Neural progenitor cell (in vitro differentiated cells): ENCODE results near the gene TMEM109. TPM values are rescaled to one million over a fixed set of nuclear protein-coding genes. Genes with fewer than 3 reads are reported as not detected.

Experiments
- DNase-seq: peaks from one replicate; pipeline ENCODE4 v3.0.0-alpha.2; 2016; ENCODE audit warnings: low spot score
- H2AFZ ChIP-seq: fragments of 200-600 bp; sonication (generic); replicated peaks from 2 replicates; pipeline ENCODE4 v1.6.1; 2016; ENCODE audit warnings: antibody characterized with exemption
- H3F3A ChIP-seq: fragments of 200-600 bp; sonication (generic); 2 replicates; pipeline ENCODE4 v1.6.1; 2016; ENCODE audit warnings: antibody characterized with exemption, low read depth
- H3K27ac ChIP-seq: fragments of 200-600 bp; sonication (generic); 2 replicates; pipeline ENCODE4 v1.5.1; 2016; ENCODE audit warnings: mild to moderate bottlenecking
- H3K27me3 ChIP-seq: fragments of 200-600 bp; sonication (generic); 2 replicates; pipeline ENCODE4 v1.6.1; 2016; ENCODE audit warnings: mild to moderate bottlenecking, moderate library complexity
- H3K36me3 ChIP-seq: fragments of 200-600 bp; sonication (generic); 2 replicates; pipeline ENCODE4 v1.5.1; 2016
- H3K4me1 ChIP-seq: fragments of 200-600 bp; sonication (generic); 2 replicates; pipeline ENCODE4 v1.6.1; 2016; ENCODE audit warnings: mixed run types
- H3K4me2 ChIP-seq: fragments of 200-600 bp; sonication (generic); 2 replicates; pipeline ENCODE4 v1.6.1; 2016
- H3K4me3 ChIP-seq: fragments of 200-600 bp; sonication (generic); 2 replicates; pipeline ENCODE4 v1.5.1; 2016
- H3K79me2 ChIP-seq: fragments of 200-600 bp; sonication (generic); 2 replicates; pipeline ENCODE4 v1.6.1; 2016; ENCODE audit warnings: low read depth
- H3K9ac ChIP-seq: fragments of 200-600 bp; sonication (generic); 2 replicates; pipeline ENCODE4 v1.6.1; 2016
- H3K9me3 ChIP-seq: fragments of 200-600 bp; sonication (generic); 2 replicates; pipeline ENCODE4 v1.5.1; 2016; ENCODE audit warnings: low read depth
- H4K20me1 ChIP-seq: fragments of 200-600 bp; sonication (generic); 2 replicates; pipeline ENCODE4 v1.6.1; 2016; ENCODE audit warnings: low read depth
- H3K27ac Mint-ChIP-seq: 3 replicates; pipeline ENCODE4 v1.8.0; 2021; ENCODE audit warnings: mixed read lengths
- H3K27me3 Mint-ChIP-seq: 2 replicates; pipeline ENCODE4 v1.8.0; 2022; ENCODE audit warnings: low read depth, mild to moderate bottlenecking, inconsistent platforms, moderate library complexity, mixed read lengths; ENCODE audit not compliant: insufficient read depth
- H3K36me3 Mint-ChIP-seq: 3 replicates; pipeline ENCODE4 v1.8.0; 2021; ENCODE audit warnings: mixed read lengths
- H3K4me1 Mint-ChIP-seq: 3 replicates; pipeline ENCODE4 v1.8.0; 2021; ENCODE audit warnings: mixed read lengths
- H3K4me3 Mint-ChIP-seq: 3 replicates; pipeline ENCODE4 v1.8.0; 2021; ENCODE audit warnings: mild to moderate bottlenecking, moderate library complexity, mixed read lengths
- H3K9me3 Mint-ChIP-seq: 3 replicates; pipeline ENCODE4 v1.8.0; 2020; ENCODE audit warnings: mixed read lengths
- EZH2 ChIP-seq: fragments of 200-600 bp; sonication (generic); IDR thresholded peaks from 2 replicates; pipeline ENCODE4 v1.6.1; 2017; ENCODE audit warnings: antibody characterized with exemption, mild to moderate bottlenecking, moderate library complexity
- EZH2phosphoT487 ChIP-seq: fragments of 200-600 bp; sonication (generic); IDR thresholded peaks from 2 replicates; pipeline ENCODE4 v1.6.1; 2017; ENCODE audit warnings: antibody characterized with exemption
- total RNA-seq: library from RNA; depleted of rRNA; stranded (reverse); fragments of >200 nt; gene quantifications from 2 replicates; pipeline ENCODE4 v1.2.3, GENCODE V29; 2015; ENCODE audit warnings: low replicate concordance
- TF ChIP-seq, protein P1 (sequence below): fragments of 200-600 bp; sonication (generic); IDR thresholded peaks from 2 replicates; pipeline ENCODE4 v1.5.1; 2017; ENCODE audit warnings: antibody characterized with exemption, mild to moderate bottlenecking

The TMEM109 gene
- total RNA-seq, 1 donor from 2014 or later = 22.4 TPM

DNA sequence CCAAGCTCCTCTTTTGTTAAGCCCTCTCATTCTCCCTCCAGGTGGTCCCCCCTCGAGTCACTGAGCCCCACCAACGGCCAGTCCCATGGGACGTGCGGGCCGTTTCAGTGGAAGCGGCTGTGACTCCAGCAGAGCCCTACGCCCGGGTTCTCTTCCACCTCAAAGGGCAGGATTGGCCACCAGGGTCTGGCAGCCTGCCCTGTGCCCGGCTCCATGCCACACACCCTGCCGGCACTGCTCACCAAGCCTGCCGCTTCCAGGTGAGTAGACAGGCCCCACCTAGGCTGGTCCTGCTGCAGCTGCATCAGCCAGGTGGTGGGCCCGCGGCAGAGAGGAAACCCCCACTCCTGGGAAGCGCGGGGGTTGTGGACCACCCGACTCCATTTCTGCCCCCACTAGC is 13.6 kb downstream of the TMEM109 start:
- no peak overlapping the region for H2AFZ ChIP-seq
- no peak overlapping the region for H3K9ac ChIP-seq
- no peaks in the 10 kb centered on the region for H3K9me3 Mint-ChIP-seq
- H3K4me3 ChIP-seq = no peak overlapping the region
- H3K4me3 Mint-ChIP-seq = no peak overlapping the region
- peaks cover 1% of the 10 kb centered on the region for H3F3A ChIP-seq
- H4K20me1 ChIP-seq = peaks cover 30% of the 10 kb centered on the region
- H3K4me1 Mint-ChIP-seq = peaks cover 33% of the 10 kb centered on the region
- H3K27me3 ChIP-seq = no peaks in the 10 kb centered on the region
- H3K4me1 ChIP-seq = peaks cover 12% of the 10 kb centered on the region
- H3K4me2 ChIP-seq = no peak overlapping the region
- H3K79me2 ChIP-seq = peaks cover 16% of the 10 kb centered on the region
- no peak for TF ChIP-seq EZH2phosphoT487
- H3K9me3 ChIP-seq = no peaks in the 10 kb centered on the region
- peaks cover 2% of the 10 kb centered on the region for H3K27me3 Mint-ChIP-seq
- no peak overlapping the region for H3K27ac Mint-ChIP-seq
- no peak overlapping the region for H3K27ac ChIP-seq
- H3K36me3 Mint-ChIP-seq = peaks cover 18% of the 10 kb centered on the region
- no peaks in the 10 kb centered on the region for H3K36me3 ChIP-seq
- DNase-seq = no peak

DNA sequence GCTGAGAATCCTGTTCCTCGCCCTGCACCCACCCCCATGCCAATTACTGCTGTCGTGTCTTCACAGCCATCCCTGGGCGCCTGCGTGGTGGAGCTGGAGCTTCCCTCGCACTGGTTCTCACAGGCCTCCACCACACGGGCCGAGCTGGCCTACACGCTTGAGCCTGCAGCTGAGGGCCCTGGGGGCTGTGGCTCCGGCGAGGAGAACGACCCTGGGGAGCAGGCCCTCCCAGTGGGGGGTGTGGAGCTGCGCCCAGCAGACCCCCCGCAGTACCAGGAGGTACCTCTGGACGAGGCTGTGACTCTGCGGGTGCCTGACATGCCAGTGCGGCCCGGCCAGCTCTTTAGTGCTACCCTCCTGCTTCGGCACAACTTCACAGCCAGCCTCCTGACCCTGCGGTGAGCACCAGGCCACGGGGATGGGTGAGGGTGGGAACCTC is 14.6 kb downstream of the TMEM109 start:
- H3K27me3 Mint-ChIP-seq = peaks cover 2% of the 10 kb centered on the region
- H3K27ac ChIP-seq = no peak overlapping the region
- no peak overlapping the region for H3K9ac ChIP-seq
- peaks cover 32% of the 10 kb centered on the region for H3K4me1 Mint-ChIP-seq
- H3K27ac Mint-ChIP-seq = no peak overlapping the region
- H3K79me2 ChIP-seq = peaks cover 16% of the 10 kb centered on the region
- H3K4me3 ChIP-seq = no peak overlapping the region
- DNase-seq = no peak
- no peaks in the 10 kb centered on the region for H3K9me3 Mint-ChIP-seq
- H3K9me3 ChIP-seq = no peaks in the 10 kb centered on the region
- peaks cover 4% of the 10 kb centered on the region for H3F3A ChIP-seq
- no peaks in the 10 kb centered on the region for H3K27me3 ChIP-seq
- no peak overlapping the region for H3K4me2 ChIP-seq
- H3K36me3 Mint-ChIP-seq = peaks cover 16% of the 10 kb centered on the region
- TF ChIP-seq EZH2 = no peak
- no peak for TF ChIP-seq EZH2phosphoT487
- TF ChIP-seq, protein P1, sequence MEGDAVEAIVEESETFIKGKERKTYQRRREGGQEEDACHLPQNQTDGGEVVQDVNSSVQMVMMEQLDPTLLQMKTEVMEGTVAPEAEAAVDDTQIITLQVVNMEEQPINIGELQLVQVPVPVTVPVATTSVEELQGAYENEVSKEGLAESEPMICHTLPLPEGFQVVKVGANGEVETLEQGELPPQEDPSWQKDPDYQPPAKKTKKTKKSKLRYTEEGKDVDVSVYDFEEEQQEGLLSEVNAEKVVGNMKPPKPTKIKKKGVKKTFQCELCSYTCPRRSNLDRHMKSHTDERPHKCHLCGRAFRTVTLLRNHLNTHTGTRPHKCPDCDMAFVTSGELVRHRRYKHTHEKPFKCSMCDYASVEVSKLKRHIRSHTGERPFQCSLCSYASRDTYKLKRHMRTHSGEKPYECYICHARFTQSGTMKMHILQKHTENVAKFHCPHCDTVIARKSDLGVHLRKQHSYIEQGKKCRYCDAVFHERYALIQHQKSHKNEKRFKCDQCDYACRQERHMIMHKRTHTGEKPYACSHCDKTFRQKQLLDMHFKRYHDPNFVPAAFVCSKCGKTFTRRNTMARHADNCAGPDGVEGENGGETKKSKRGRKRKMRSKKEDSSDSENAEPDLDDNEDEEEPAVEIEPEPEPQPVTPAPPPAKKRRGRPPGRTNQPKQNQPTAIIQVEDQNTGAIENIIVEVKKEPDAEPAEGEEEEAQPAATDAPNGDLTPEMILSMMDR = no peak
- no peak overlapping the region for H2AFZ ChIP-seq
- peaks cover 40% of the 10 kb centered on the region for H4K20me1 ChIP-seq
- H3K36me3 ChIP-seq = no peaks in the 10 kb centered on the region
- H3K4me1 ChIP-seq = peaks cover 15% of the 10 kb centered on the region
- H3K4me3 Mint-ChIP-seq = no peak overlapping the region

DNA sequence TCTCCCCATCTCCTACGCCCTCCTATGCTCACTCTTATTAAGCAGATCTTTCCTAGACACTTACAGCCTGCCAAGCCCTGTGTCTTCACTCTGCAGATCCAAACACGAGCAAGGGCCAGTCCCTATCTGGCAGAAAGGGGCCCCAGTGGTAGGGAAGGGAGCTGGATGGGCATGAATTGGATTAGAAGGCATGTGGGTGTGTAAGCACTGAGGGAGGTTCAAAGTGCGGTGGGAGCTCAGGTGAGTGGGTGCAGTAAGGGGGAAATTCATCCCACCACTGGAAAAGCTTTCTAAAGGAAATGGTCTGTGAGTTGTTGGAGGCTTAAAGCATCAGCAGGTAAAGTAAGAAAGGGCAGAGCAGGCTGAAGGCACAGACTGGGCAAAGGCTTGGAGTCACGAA is 15.8 kb downstream of the TMEM109 start:
- peaks cover 40% of the 10 kb centered on the region for H4K20me1 ChIP-seq
- TF ChIP-seq EZH2phosphoT487 = no peak
- TF ChIP-seq EZH2 = no peak
- TF ChIP-seq, protein P1 = no peak

DNA sequence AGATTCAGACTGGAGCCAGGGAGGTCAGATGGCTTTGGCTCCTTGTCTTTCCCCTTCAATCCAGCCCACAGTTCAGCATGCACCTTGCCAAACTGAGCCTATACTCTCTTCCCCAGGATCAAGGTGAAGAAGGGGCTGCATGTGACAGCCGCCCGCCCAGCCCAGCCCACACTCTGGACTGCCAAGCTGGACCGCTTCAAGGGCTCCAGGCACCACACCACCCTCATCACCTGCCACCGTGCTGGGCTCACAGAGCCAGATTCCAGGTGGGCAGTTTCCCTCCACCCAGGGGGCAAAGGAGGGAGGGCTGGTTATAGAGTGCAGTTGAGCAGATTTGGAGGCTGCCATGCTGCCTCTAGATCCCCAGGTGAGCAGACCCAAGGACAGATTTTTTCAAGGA is 16.4 kb downstream of the TMEM109 start:
- H3K4me3 Mint-ChIP-seq = no peak overlapping the region
- H3K9ac ChIP-seq = no peak overlapping the region
- no peak for DNase-seq
- no peaks in the 10 kb centered on the region for H3K36me3 ChIP-seq
- H3K79me2 ChIP-seq = peaks cover 12% of the 10 kb centered on the region
- no peak overlapping the region for H3K4me2 ChIP-seq
- H3F3A ChIP-seq = peaks cover 4% of the 10 kb centered on the region
- H3K4me3 ChIP-seq = no peak overlapping the region
- H3K36me3 Mint-ChIP-seq = peaks cover 21% of the 10 kb centered on the region
- peaks cover 4% of the 10 kb centered on the region for H3K27me3 Mint-ChIP-seq
- no peaks in the 10 kb centered on the region for H3K27me3 ChIP-seq
- H4K20me1 ChIP-seq = peaks cover 34% of the 10 kb centered on the region
- peaks cover 14% of the 10 kb centered on the region for H3K4me1 ChIP-seq
- peaks cover 29% of the 10 kb centered on the region for H3K4me1 Mint-ChIP-seq
- no peak overlapping the region for H3K27ac ChIP-seq
- no peak overlapping the region for H3K27ac Mint-ChIP-seq
- TF ChIP-seq EZH2phosphoT487 (no peak), EZH2 (no peak)
- TF ChIP-seq, protein P1 = no peak
- no peak overlapping the region for H2AFZ ChIP-seq
- no peaks in the 10 kb centered on the region for H3K9me3 Mint-ChIP-seq
- H3K9me3 ChIP-seq = no peaks in the 10 kb centered on the region

More for the DNA sequence above, 15.8 kb downstream of the TMEM109 start:
- Mint-ChIP-seq H3K36me3 (peaks cover 20% of the 10 kb centered on the region), H3K27ac (peak overlapping the region; percentile 16), H3K27me3 (peaks cover 4% of the 10 kb centered on the region), H3K4me1 (peaks cover 32% of the 10 kb centered on the region), H3K9me3 (no peaks in the 10 kb centered on the region), H3K4me3 (no peak overlapping the region)
- Histone ChIP-seq H3K9me3 (no peaks in the 10 kb centered on the region), H3K4me2 (no peak overlapping the region), H3K9ac (no peak overlapping the region), H3F3A (peaks cover 4% of the 10 kb centered on the region), H2AFZ (no peak overlapping the region), H3K4me1 (peaks cover 15% of the 10 kb centered on the region), H3K4me3 (no peak overlapping the region), H3K27ac (no peak overlapping the region), H3K27me3 (no peaks in the 10 kb centered on the region), H3K79me2 (peaks cover 16% of the 10 kb centered on the region), H3K36me3 (no peaks in the 10 kb centered on the region)
- no peak for DNase-seq
